Central memory CD4-positive, alpha-beta T cell (primary cell): Measurements from ENCODE around the gene SSX4B.
"Not testable (repeated sequence)": the region's sequence is repeated elsewhere in the genome, so short reads cannot be mapped to it uniquely, and the experiment has no call there.

ENCODE experiments used
- DNase-seq: peaks from one replicate; pipeline ENCODE4 v3.0.0; 2022
- total RNA-seq, 3 experiments: gene quantifications; one replicate each; lab custom pipeline; 2026; lab: John Stamatoyannopoulos, UW

Gene SSX4B
- 0 reads per million in 3 experiments for total RNA-seq

GRCh38 chrX:48411860-48412259, at the start of gene SSX4B:
TSS of gene SSX4B (minus strand) at chrX:48411960. CDS start at chrX:48411372, 588 bp downstream.
- DNase-seq: not testable (repeated sequence)

GRCh38 chrX:48460606-48461005, 48.8 kb upstream of the SSX4B start:
- no peak for DNase-seq

GRCh38 chrX:48460031-48460430, 48.3 kb upstream of the SSX4B start:
- DNase-seq: no peak

- DNase-seq: no peak
Measured at GRCh38 chrX:48459483-48459882, 47.7 kb upstream of the SSX4B start.

- no peak for DNase-seq
Measured at GRCh38 chrX:48458711-48459110, 47.0 kb upstream of the SSX4B start.

GRCh38 chrX:48456628-48457331, 45.0 kb upstream of the SSX4B start:
- DNase-seq: no peak

GRCh38 chrX:48451708-48452107, 39.9 kb upstream of the SSX4B start:
- DNase-seq: no peak

GRCh38 chrX:48450076-48450475, 38.3 kb upstream of the SSX4B start:
- DNase-seq: no peak

GRCh38 chrX:48447201-48447600, 35.4 kb upstream of the SSX4B start:
- DNase-seq: not testable (repeated sequence)

GRCh38 chrX:48433713-48434112, 22.0 kb upstream of the SSX4B start:
- DNase-seq: peak; percentile 12

GRCh38 chrX:48430166-48430565, 18.4 kb upstream of the SSX4B start:
- not testable (repeated sequence) for DNase-seq

- DNase-seq: not testable (repeated sequence)
Measured at GRCh38 chrX:48429606-48430005, 17.8 kb upstream of the SSX4B start.

- DNase-seq: not testable (repeated sequence)
Measured at GRCh38 chrX:48427027-48427716, 15.4 kb upstream of the SSX4B start.

- DNase-seq: not testable (repeated sequence)
Measured at GRCh38 chrX:48397825-48398224, 13.9 kb downstream of the SSX4B start.

GRCh38 chrX:48396931-48397330, 14.8 kb downstream of the SSX4B start:
- not testable (repeated sequence) for DNase-seq

GRCh38 chrX:48383239-48383638, 28.5 kb downstream of the SSX4B start, which contains the start of gene SSX4:
TSS of gene SSX4 (plus strand) at chrX:48383539. CDS start at chrX:48384054, 515 bp downstream.
- DNase-seq: not testable (repeated sequence)

- not testable (repeated sequence) for DNase-seq
Measured at GRCh38 chrX:48370408-48370807, 41.4 kb downstream of the SSX4B start.

- DNase-seq: not testable (repeated sequence)
Measured at GRCh38 chrX:48367717-48368408, 43.9 kb downstream of the SSX4B start.

GRCh38 chrX:48359281-48359680, 52.5 kb downstream of the SSX4B start:
- DNase-seq: not testable (repeated sequence)

GRCh38 chrX:48357681-48358080, 54.1 kb downstream of the SSX4B start:
- no peak for DNase-seq

- not testable (repeated sequence) for DNase-seq
Measured at GRCh38 chrX:48356315-48357094, 55.3 kb downstream of the SSX4B start, which contains the start of gene SSX3. TSS of gene SSX3 (minus strand) at chrX:48356703. CDS start at chrX:48355249, 1,454 bp downstream.
